ENCODE results near the gene LBH. TPM values are rescaled to one million over a fixed set of nuclear protein-coding genes. Genes with fewer than 3 reads are reported as not detected.

The LBH gene
- total RNA-seq, 4 donors from 2014 or later = 13.4 to 72.0 (median 42.6) TPM

DNA sequence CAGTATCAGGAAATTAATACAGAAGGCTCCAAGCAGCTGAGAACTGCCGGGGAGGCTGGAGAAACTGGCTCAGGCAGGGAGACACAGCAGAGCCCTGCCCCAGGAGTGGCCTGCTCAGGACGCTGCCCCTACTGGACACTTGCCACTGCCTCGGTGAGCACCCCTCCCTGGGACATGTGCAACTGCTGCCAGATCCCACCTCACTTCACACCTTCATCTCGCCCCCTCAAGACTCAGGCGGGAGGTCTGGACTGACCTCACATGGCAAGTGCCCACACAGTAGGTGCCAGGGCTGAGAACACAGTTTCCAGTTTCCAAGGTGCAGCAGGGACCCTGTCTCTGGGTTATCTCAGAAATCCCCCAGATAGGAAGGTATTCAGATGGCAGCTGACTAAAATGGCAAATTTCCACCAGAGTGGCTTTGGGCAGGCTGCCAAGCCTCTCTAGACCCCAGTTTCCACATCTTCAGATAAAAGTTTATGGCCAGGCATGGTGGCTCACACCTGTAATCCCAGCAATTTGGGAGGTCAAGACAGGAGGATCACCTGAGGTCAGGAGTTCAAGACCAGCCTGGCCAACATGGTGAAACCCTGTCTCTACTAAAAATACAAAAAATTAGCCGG, 33.7 kb upstream of the LBH start:
- no peak for TF ChIP-seq POLR2A (IDR thresholded peaks at IDR 0.05)
- TF ChIP-seq, protein P1, sequence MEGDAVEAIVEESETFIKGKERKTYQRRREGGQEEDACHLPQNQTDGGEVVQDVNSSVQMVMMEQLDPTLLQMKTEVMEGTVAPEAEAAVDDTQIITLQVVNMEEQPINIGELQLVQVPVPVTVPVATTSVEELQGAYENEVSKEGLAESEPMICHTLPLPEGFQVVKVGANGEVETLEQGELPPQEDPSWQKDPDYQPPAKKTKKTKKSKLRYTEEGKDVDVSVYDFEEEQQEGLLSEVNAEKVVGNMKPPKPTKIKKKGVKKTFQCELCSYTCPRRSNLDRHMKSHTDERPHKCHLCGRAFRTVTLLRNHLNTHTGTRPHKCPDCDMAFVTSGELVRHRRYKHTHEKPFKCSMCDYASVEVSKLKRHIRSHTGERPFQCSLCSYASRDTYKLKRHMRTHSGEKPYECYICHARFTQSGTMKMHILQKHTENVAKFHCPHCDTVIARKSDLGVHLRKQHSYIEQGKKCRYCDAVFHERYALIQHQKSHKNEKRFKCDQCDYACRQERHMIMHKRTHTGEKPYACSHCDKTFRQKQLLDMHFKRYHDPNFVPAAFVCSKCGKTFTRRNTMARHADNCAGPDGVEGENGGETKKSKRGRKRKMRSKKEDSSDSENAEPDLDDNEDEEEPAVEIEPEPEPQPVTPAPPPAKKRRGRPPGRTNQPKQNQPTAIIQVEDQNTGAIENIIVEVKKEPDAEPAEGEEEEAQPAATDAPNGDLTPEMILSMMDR (IDR thresholded peaks at IDR 0.05) = no peak
- 74 to 81% methylated on average over 6 of the region's 6 CpGs for WGBS, 2 donors
- H3K4me3 ChIP-seq (ENCODE audit: low read depth, poor library complexity, severe bottlenecking) = no peak overlapping the region
- DNase-seq (ENCODE audit: low spot score in 2 of 2) = peak in 1 of 2 donors; percentile 65
- intact Hi-C loops (cut with DNase I; ENCODE audit: low total_unique reads) = no loop called here

DNA sequence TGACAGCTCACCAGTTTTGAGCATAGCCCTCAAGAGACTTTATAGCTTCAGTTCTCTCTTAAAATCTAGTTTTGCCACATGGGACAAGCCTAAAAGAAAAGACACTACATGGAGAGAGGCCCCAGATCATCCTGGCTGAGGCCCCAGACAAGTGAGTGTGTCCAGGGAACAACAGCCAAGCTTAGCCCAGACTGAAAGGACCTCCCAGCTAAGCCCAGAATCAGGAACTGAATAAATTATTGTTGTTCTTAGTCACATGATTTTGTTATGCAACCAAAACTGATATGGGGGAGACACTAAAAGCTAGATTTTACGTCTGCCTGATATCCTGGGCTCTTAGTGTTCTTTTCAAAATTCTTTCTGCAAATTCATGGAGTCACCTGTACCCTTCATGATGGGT, 29.3 kb upstream of the LBH start:
- WGBS, 2 donors = 31 to 50% methylated on average over 1 of the region's 1 CpG
- TF ChIP-seq, protein P1 (IDR thresholded peaks at IDR 0.05) = no peak
- no peak for TF ChIP-seq POLR2A (IDR thresholded peaks at IDR 0.05)
- DNase-seq (ENCODE audit: low spot score in 2 of 2) = peak in 1 of 2 donors; percentile 83
- H3K4me3 ChIP-seq (ENCODE audit: low read depth, poor library complexity, severe bottlenecking) = no peak overlapping the region
- intact Hi-C loops (cut with DNase I; ENCODE audit: low total_unique reads) = no loop called here

DNA sequence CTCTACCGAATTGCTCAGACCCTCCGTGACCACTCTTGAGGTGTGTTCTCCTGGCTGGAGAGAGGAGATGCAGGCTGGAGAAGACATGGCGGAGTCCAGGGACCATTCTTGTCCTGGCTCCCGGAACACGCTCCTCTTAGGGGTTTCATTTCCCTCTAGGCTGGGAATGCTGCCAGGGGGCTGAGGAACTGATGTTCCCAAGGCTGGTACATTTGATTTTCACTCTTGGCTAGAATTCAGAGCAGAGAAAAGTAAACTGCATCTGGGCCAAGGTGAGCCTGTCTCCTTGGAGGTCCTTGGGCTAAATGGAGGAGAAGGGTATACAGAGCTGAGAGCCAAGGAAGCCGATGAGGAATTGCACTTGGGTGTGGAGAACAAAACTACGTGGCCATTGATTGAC, 28.2 kb upstream of the LBH start:
- intact Hi-C loops (cut with DNase I; ENCODE audit: low total_unique reads) = no loop called here

DNA sequence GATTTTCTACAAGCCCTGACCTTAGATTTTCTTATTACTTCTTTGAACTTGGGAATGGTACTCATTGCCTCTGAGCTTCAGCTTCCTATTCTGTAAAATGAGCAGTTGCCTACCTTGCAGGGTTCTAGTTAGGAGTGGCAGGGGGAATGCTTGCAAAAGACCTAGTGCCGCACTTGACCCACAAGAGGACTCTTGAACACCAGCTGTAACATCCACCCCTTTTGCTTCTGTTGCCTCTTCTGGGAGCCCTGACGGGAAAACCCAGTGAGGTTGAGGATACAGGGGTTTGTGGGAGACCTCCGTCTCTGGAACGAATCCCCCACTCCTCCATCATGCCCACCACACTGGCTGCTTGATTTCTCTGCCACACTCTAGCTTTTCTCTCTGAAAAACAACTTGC, 27.1 kb upstream of the LBH start:
- no peak overlapping the region for H3K4me3 ChIP-seq (ENCODE audit: low read depth, poor library complexity, severe bottlenecking)
- peak in 1 of 2 donors; percentile 53 for DNase-seq (ENCODE audit: low spot score in 2 of 2)
- intact Hi-C loops (cut with DNase I; ENCODE audit: low total_unique reads) = no loop called here
- WGBS, 2 donors = 87 to 98% methylated on average over 4 of the region's 4 CpGs
- TF ChIP-seq, protein P1 (IDR thresholded peaks at IDR 0.05) = no peak
- TF ChIP-seq POLR2A (IDR thresholded peaks at IDR 0.05) = no peak

More for the DNA sequence above, 28.2 kb upstream of the LBH start:
- TF ChIP-seq, protein P1 (IDR thresholded peaks at IDR 0.05) = no peak
- TF ChIP-seq POLR2A (IDR thresholded peaks at IDR 0.05) = no peak
- DNase-seq (ENCODE audit: low spot score in 2 of 2) = peak in 1 of 2 donors; percentile 68
- H3K4me3 ChIP-seq (ENCODE audit: low read depth, poor library complexity, severe bottlenecking) = no peak overlapping the region
- 87 to 90% methylated on average over 7 of the region's 7 CpGs for WGBS, 2 donors

DNA sequence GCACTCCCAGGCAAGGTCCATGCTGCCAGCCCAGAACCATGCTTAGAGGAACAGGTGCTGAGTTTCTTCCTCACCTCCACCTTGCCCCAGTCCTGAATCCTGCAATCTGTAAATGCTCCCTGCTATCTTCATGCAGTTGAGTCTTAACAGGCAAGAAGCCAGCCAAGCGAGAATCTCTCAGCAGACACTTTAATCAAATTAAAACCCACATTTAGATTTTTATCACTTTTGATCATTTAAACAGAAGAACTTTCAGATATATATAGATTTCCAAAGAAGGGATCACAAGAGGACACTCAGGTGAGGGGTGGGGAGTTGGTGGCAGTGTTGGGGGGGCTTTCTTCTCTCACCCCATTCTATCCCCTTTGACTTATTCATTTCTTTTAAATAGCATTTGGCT, 25.9 kb upstream of the LBH start:
- 83 to 86% methylated on average over 1 of the region's 1 CpG for WGBS, 2 donors
- intact Hi-C loops (cut with DNase I; ENCODE audit: low total_unique reads) = no loop called here

More for the DNA sequence above, 25.9 kb upstream of the LBH start:
- H3K4me3 ChIP-seq (ENCODE audit: low read depth, poor library complexity, severe bottlenecking) = no peak overlapping the region
- no peak for TF ChIP-seq POLR2A (IDR thresholded peaks at IDR 0.05)
- TF ChIP-seq, protein P1 (IDR thresholded peaks at IDR 0.05) = no peak
- DNase-seq (ENCODE audit: low spot score in 2 of 2) = peak in 1 of 2 donors; percentile 4

All from lower leg skin (tissue), 4 donors.